ENCODE measurements around the gene FAM193A. TPM values are rescaled to one million over a fixed set of nuclear protein-coding genes. Genes with fewer than 3 reads are reported as not detected.

Gene FAM193A
- 6.8 to 10.8 TPM (median 10.5 TPM) in 5 replicates for total RNA-seq (2022; extraction: Qiagen RNA extraction)

GRCh38 chr4:2536193-2537010 is at the start of gene FAM193A:
TSS of gene FAM193A (plus strand) at chr4:2536647. CDS start at chr4:2536916, 269 bp downstream.

GRCh38 chr4:2755821-2756690 is 219.6 kb downstream of the FAM193A start, which contains the start of gene TNIP2:
TSS of gene TNIP2 (minus strand) at chr4:2756336. CDS start at chr4:2756289, 47 bp downstream.

Other genes with a start within 250 kb of the FAM193A start
- 1.2 to 2.7 TPM (median 2.3 TPM) in 5 replicates for gene ZFYVE28, start 118.0 kb upstream of the FAM193A start, total RNA-seq (2022; extraction: Qiagen RNA extraction)
- 0.06 to 0.13 TPM (median 0.09 TPM) in 4 of 5 replicates, not detected in the other for gene CFAP99, start 117.7 kb upstream of the FAM193A start, total RNA-seq (2022; extraction: Qiagen RNA extraction)
- 60.0 to 82.6 TPM (median 63.7 TPM) in 5 replicates for gene RNF4, start 67.5 kb upstream of the FAM193A start, total RNA-seq (2022; extraction: Qiagen RNA extraction)
- gene TNIP2, start 219.7 kb downstream of the FAM193A start, total RNA-seq (2022; extraction: Qiagen RNA extraction), result 38.0 to 45.8 TPM (median 43.7 TPM) in 5 replicates